HG03354 (cell line): ENCODE results near the gene HIPK2.

Experiments
- ATAC-seq: cut with Tn5 transposase; IDR thresholded peaks from one replicate; pipeline ENCODE4 v1.9.1; 2021; ENCODE audit warnings: mild to moderate bottlenecking; ENCODE audit not compliant: unreplicated experiment, poor library complexity, severe bottlenecking

The HIPK2 gene

DNA sequence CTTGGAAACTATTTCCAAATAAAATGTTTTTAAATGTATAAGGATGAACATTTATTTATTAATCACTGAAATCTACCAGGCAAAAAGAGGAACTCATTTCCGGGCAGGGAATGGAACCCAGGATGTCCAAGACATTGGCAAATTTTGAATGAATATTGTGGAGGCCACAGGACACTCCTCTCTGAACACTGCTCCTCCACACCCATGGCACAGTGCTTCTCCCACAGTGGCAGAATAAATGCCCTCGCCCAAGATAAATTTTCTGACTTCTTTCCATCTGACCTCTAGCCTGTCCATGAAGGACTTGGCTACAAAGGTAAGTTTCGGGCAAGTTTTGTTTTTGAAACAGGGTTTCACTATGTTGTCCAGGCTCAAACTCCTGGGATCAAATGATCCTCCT, 39.0 kb downstream of the HIPK2 start:
- ATAC-seq = no peak

- ATAC-seq = no peak
These were observed 39.7 kb downstream of the HIPK2 start for GRCh38 chr7:139738101-139738489.

GRCh38 chr7:139737221-139738100, 40.3 kb downstream of the HIPK2 start:
- no peak for ATAC-seq

DNA sequence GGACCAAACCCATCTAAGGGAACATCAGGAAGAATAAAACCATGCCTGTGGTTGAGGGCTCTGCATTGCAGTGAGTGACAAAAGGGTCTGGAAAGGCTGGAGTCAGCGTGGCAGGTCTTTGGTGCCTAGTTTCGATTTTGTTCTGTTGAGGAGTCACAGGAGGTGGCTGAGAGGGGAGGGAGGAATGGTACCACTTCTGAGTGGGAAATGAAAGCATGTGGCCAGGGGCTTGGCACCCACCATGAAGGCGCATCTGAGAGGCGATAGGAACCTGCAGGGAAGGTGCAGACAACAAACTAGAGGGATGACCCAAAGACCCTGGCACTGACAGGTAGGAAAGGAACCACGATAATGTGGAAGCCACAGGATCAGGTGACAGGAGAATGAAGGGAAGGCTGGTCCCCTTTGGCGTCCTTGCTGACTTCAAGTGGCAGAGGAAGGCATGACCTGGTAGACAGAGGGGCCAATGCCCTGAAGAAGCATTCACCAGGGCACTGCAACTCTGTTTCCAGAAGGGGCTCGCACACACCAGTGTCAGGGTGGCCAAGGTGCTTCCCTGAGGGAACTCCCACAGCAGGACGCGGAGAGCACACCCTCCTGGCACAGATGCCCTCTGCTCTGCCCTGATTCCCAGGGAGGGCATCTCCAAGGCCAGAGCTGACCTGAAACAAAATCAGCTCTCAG, 41.7 kb downstream of the HIPK2 start:
- no peak for ATAC-seq

GRCh38 chr7:139735466-139735865, 42.3 kb downstream of the HIPK2 start:
- ATAC-seq = no peak

DNA sequence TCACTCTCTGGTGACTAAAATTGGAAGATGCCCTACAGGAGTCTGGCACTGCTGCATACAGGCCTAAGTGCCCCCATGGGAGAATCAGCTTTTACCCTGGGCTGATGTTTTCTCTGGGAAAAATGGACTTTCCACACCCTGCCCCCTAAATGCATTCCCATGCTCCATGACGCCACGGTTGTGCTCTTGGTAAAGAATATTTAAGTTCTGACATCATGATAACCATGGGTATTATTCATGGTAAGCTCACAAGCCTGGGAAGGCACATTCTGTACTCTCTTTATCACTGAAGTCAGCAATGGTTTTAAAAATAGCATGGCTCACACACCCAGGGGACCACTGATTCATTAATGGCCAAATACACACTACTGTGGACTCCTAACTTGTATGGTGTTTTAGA, 43.4 kb downstream of the HIPK2 start:
- no peak for ATAC-seq

GRCh38 chr7:139733751-139734150, 44.0 kb downstream of the HIPK2 start:
- no peak for ATAC-seq

- no peak for ATAC-seq
These were observed 45.2 kb downstream of the HIPK2 start for GRCh38 chr7:139732471-139733167.

DNA sequence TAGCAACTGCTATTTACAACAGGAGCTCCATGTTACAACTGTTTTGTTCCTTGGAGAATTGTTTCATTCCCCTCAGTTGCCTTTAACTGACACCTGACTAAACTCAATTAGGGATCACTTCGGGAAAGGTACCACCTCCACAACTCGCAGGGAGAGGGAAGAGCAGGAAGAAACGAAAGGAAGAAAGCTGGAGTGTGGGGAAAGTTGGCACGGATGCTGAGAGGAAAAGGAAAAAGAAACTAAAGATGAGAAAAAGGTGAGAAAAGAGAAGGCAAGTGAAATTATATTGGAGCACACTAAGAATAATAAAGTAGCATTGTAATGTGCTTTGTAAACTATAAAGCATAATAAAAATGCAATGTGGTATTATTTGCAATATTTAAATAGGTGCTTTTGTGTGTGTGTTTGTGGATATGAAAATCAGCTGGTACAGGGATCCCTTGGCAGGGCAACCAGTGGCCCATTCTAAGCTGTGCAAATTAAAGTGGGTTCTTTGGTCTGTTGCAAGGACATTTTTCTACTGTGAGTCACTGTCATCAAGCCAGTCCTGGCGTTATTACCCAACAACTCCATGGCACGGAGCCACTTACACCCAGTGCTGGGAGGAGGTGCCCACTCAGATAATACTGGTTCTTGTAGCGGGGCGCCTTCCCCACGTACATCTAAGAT, 45.9 kb downstream of the HIPK2 start:
- ATAC-seq = no peak

- ATAC-seq = peak; percentile 92
These were observed 46.8 kb downstream of the HIPK2 start for GRCh38 chr7:139730746-139731612.

GRCh38 chr7:139728203-139728602, 49.6 kb downstream of the HIPK2 start:
- ATAC-seq = no peak

- ATAC-seq = no peak
These were observed 50.6 kb downstream of the HIPK2 start for GRCh38 chr7:139727151-139727705.

- no peak for ATAC-seq
These were observed 51.3 kb downstream of the HIPK2 start for GRCh38 chr7:139726485-139726869.

DNA sequence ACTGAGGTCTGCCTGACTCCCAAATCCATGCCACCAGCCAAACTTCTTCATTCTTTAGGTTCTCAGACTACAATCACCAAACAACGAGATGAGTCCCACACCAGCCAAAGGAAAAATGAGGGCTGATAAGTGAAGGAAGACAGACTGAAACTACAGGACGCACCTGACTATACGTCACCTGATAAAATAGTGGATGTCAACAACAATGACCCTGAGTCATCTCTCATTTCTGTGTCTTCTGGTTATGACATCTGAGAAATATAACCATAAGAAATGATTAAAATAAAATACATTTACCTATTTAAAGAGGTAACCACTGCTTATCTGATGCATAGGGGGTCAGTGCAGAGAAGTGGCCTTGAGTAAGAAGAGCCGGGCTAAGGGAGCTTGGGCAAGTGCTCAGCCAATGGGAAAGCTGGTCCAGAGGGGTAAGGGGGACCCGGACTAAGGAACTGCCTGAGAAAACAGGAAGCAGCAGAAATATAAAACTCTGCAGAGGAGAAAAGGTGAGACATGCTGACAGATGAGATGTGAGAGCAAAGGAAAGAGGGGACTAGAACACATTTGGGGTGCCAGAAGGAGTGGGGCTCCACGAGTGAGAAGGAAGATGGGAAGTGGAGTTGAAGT, 51.8 kb downstream of the HIPK2 start:
- no peak for ATAC-seq

DNA sequence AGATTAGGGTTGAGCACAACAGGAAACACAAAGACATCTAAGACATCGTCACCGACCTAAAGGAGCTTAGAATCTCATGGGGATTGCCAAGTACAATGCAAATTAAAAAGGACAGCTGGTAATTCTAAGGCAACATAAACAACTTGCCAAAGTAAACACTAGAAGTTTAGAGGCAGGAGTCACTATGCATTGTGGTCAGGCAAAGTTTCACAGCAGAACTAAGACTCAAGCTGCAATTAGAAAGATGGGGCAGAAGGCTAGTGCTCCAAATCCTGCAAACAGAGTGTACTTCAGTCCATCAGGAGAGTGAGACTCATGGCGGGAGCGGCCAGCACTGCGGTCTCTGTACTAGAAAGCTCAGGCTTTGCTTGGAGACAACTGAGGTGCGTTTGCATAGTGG, 52.7 kb downstream of the HIPK2 start:
- peak; percentile 94 for ATAC-seq

DNA sequence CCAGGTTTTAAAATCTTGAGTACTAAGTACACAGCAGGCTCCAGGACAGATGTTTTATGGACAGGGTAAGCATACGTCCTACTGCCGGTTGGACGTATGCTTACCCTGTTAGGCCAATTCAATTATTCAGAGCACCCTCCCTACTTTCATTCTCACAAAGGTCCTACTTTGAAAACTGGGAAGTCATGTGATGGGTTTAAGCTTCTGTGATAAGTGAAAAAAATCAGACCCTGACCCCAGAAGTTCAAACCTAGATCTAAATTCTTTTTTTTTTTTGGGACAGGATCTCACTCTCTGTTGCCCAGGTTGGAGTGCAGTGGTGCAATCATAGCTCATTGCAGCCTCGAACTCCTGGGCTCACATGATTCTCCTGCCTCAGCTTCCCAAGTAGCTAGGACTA, 55.2 kb downstream of the HIPK2 start:
- no peak for ATAC-seq

- ATAC-seq = no peak
These were observed 56.0 kb downstream of the HIPK2 start for GRCh38 chr7:139721821-139722220.

GRCh38 chr7:139721417-139721816, 56.4 kb downstream of the HIPK2 start:
- no peak for ATAC-seq
